Endodermal cell (in vitro differentiated cells): Measurements from ENCODE around the gene LRIT2. TPM values are rescaled to one million over a fixed set of nuclear protein-coding genes. Genes with fewer than 3 reads are reported as not detected.
A peak's percentile ranks its signal among the peaks of the same experiment; 100 is the strongest.

Experiments
- DNase-seq: peaks from one replicate; pipeline ENCODE4 v3.0.0-alpha.2; 2017
- H3K27ac ChIP-seq: 2 replicates; pipeline ENCODE4 v1.5.1; 2013; ENCODE audit warnings: mild to moderate bottlenecking, low read depth, low read length, moderate library complexity
- H3K27me3 ChIP-seq: 2 replicates; pipeline ENCODE4 v1.6.1; 2013; ENCODE audit warnings: mild to moderate bottlenecking, low read length, moderate library complexity; ENCODE audit not compliant: insufficient read depth, control insufficient read depth, poor library complexity, severe bottlenecking
- H3K36me3 ChIP-seq: 2 replicates; pipeline ENCODE4 v1.7.0; 2013; ENCODE audit warnings: mild to moderate bottlenecking, low read length, moderate library complexity; ENCODE audit not compliant: control insufficient read depth, insufficient read depth
- H3K4me1 ChIP-seq: one replicate; pipeline ENCODE4 v1.7.0; 2013; ENCODE audit warnings: low read length; ENCODE audit not compliant: control insufficient read depth, insufficient read depth
- H3K4me3 ChIP-seq: 2 replicates; pipeline ENCODE4 v1.5.1; 2013; ENCODE audit warnings: mild to moderate bottlenecking, low read length, moderate library complexity
- H3K9ac ChIP-seq: 2 replicates; pipeline ENCODE4 v1.6.1; 2013; ENCODE audit warnings: mild to moderate bottlenecking, low read length, moderate library complexity; ENCODE audit not compliant: poor library complexity, severe bottlenecking; ENCODE audit errors: extremely low read depth
- H3K9me3 ChIP-seq: 2 replicates; pipeline ENCODE4 v1.6.1; 2013; ENCODE audit warnings: mild to moderate bottlenecking, low read length, moderate library complexity; ENCODE audit not compliant: control insufficient read depth
- H3K27ac Mint-ChIP-seq: 2 replicates; pipeline ENCODE4 v1.8.0; 2020; ENCODE audit warnings: mixed read lengths
- H3K27me3 Mint-ChIP-seq: 2 replicates; pipeline ENCODE4 v1.8.0; 2021; ENCODE audit warnings: mild to moderate bottlenecking, mixed read lengths; ENCODE audit not compliant: insufficient read depth
- H3K36me3 Mint-ChIP-seq: 2 replicates; pipeline ENCODE4 v1.8.0; 2020; ENCODE audit warnings: low read depth, mixed read lengths
- H3K4me1 Mint-ChIP-seq: 2 replicates; pipeline ENCODE4 v1.8.0; 2020; ENCODE audit warnings: mixed read lengths
- H3K4me3 Mint-ChIP-seq: 2 replicates; pipeline ENCODE4 v1.8.0; 2020; ENCODE audit warnings: mild to moderate bottlenecking, moderate library complexity, mixed read lengths
- H3K9me3 Mint-ChIP-seq: 2 replicates; pipeline ENCODE4 v1.8.0; 2020; ENCODE audit warnings: mild to moderate bottlenecking, mixed read lengths
- CTCF ChIP-seq: fragments of 200-600 bp; sonication (generic); conservative IDR thresholded peaks from 2 replicates; pipeline ENCODE4 v1.5.0; 2021; ENCODE audit warnings: antibody characterized with exemption, mild to moderate bottlenecking
- WGBS, 2 experiments: methylation state at CpG; one replicate each; pipeline versions ENCODE4 v1.1.5 to v1.1.7; 2013; ENCODE audit warnings: missing lambda C conversion rate in 2 of 2, mixed read lengths in 1 of 2; ENCODE audit not compliant: insufficient coverage in 1 of 2, insufficient read length in 1 of 2; 5-methylcytosine and 5-hydroxymethylcytosine counted together
- total RNA-seq, 2 donors: library from RNA; stranded (reverse); fragmentation: NEBNext Ultra II Directional in 1 of 2; extraction: Animal tissue kit (Norgen Biotek cat#: 25700) in 1 of 2; gene quantifications; 2 replicates in 1 of 2; 3 replicates in 1 of 2; pipeline ENCODE4 v1.2.1, GENCODE V29; 2021

Gene LRIT2
- total RNA-seq, 2 donors from 2014 or later = not detected

- Histone ChIP-seq H3K9ac (no peak overlapping the region), H3K36me3 (no peaks in the 10 kb centered on the region), H3K4me1 (no peaks in the 10 kb centered on the region), H3K9me3 (no peaks in the 10 kb centered on the region), H3K4me3 (no peak overlapping the region), H3K27me3 (no peaks in the 10 kb centered on the region), H3K27ac (no peak overlapping the region)
- Mint-ChIP-seq H3K4me3 (no peak overlapping the region), H3K9me3 (no peaks in the 10 kb centered on the region), H3K27me3 (peaks cover 27% of the 10 kb centered on the region), H3K36me3 (no peaks in the 10 kb centered on the region), H3K27ac (no peak overlapping the region), H3K4me1 (peaks cover 11% of the 10 kb centered on the region)
- WGBS, 2 experiments = 87 to 90% methylated on average over 5 to 7 of the region's 7 CpGs
- DNase-seq = peak; percentile 34
- no peak for TF ChIP-seq CTCF
These were observed 36.0 kb upstream of the LRIT2 start for GRCh38 chr10:84261236-84261915.

GRCh38 chr10:84258034-84258695, 32.8 kb upstream of the LRIT2 start:
- H3K9me3 Mint-ChIP-seq = no peaks in the 10 kb centered on the region
- no peaks in the 10 kb centered on the region for H3K4me1 Mint-ChIP-seq
- H3K27me3 Mint-ChIP-seq = peaks cover 20% of the 10 kb centered on the region
- no peak overlapping the region for H3K4me3 Mint-ChIP-seq
- H3K9ac ChIP-seq = no peak overlapping the region
- no peak overlapping the region for H3K4me3 ChIP-seq
- no peak for DNase-seq
- TF ChIP-seq CTCF = no peak
- H3K27ac Mint-ChIP-seq = no peak overlapping the region
- no peaks in the 10 kb centered on the region for H3K9me3 ChIP-seq
- 88 to 90% methylated on average over 3 to 7 of the region's 7 CpGs for WGBS, 2 experiments
- H3K27me3 ChIP-seq = no peaks in the 10 kb centered on the region
- no peaks in the 10 kb centered on the region for H3K36me3 ChIP-seq
- no peak overlapping the region for H3K27ac ChIP-seq
- no peaks in the 10 kb centered on the region for H3K36me3 Mint-ChIP-seq
- no peaks in the 10 kb centered on the region for H3K4me1 ChIP-seq

- no peaks in the 10 kb centered on the region for H3K36me3 Mint-ChIP-seq
- Histone ChIP-seq H3K4me3 (no peak overlapping the region), H3K9me3 (no peaks in the 10 kb centered on the region), H3K36me3 (no peaks in the 10 kb centered on the region), H3K9ac (no peak overlapping the region), H3K27me3 (no peaks in the 10 kb centered on the region), H3K4me1 (no peaks in the 10 kb centered on the region), H3K27ac (no peak overlapping the region)
- 84 to 85% methylated on average over 15 of the region's 15 CpGs for WGBS, 2 experiments
- no peaks in the 10 kb centered on the region for H3K4me1 Mint-ChIP-seq
- peaks cover 25% of the 10 kb centered on the region for H3K27me3 Mint-ChIP-seq
- no peak for TF ChIP-seq CTCF
- DNase-seq = no peak
- H3K4me3 Mint-ChIP-seq = no peak overlapping the region
- no peaks in the 10 kb centered on the region for H3K9me3 Mint-ChIP-seq
- H3K27ac Mint-ChIP-seq = no peak overlapping the region
These were observed 32.1 kb upstream of the LRIT2 start for GRCh38 chr10:84257343-84258020.
